HG03432 (cell line): ENCODE data around the gene TRIAP1.
A peak's percentile ranks its signal among the peaks of the same experiment; 100 is the strongest.
"Not testable (repeated sequence)": the region's sequence is repeated elsewhere in the genome, so short reads cannot be mapped to it uniquely, and the experiment has no call there.

Experiments
- ATAC-seq: cut with Tn5 transposase; IDR thresholded peaks from one replicate; pipeline ENCODE4 v1.9.1; 2021; ENCODE audit warnings: mild to moderate bottlenecking, moderate library complexity; ENCODE audit not compliant: unreplicated experiment

TRIAP1 gene

GRCh38 chr12:120468821-120469449 lies 22.8 kb upstream of the TRIAP1 start:
- ATAC-seq, result peak; percentile 38

DNA sequence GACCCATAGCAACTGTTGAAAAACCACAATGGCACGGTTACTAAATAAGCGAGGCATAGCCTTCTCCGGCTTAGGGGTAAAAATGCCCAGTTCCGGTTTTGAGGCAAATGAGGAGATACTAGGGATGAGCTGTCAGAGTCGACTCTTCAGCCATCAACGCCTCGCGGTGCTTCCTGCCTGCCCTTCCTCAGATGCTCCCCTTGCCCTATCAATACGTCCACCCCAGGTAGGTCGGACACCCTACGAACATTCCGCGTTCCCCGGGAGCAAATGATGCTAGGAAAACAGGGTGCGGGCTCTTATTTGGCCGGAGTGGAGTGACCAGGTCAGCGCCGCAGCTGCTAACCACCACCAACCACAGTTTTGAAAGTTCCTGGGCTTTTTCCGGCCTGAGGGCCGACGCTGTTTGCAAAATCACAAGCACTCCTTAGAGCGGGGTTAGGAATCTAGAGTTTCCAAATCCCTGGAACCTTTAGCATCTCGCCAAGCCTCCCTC lies 22.2 kb upstream of the TRIAP1 start:
- no peak for ATAC-seq

- ATAC-seq, result no peak
Observed at GRCh38 chr12:120467439-120467838, 21.3 kb upstream of the TRIAP1 start.

GRCh38 chr12:120466560-120467315 lies 20.6 kb upstream of the TRIAP1 start:
- ATAC-seq, result no peak

GRCh38 chr12:120465756-120466155 lies 19.6 kb upstream of the TRIAP1 start:
- ATAC-seq, result no peak

- no peak for ATAC-seq
Observed at GRCh38 chr12:120463712-120464111, 17.5 kb upstream of the TRIAP1 start.

GRCh38 chr12:120462099-120462640 lies 16.0 kb upstream of the TRIAP1 start:
- no peak for ATAC-seq

DNA sequence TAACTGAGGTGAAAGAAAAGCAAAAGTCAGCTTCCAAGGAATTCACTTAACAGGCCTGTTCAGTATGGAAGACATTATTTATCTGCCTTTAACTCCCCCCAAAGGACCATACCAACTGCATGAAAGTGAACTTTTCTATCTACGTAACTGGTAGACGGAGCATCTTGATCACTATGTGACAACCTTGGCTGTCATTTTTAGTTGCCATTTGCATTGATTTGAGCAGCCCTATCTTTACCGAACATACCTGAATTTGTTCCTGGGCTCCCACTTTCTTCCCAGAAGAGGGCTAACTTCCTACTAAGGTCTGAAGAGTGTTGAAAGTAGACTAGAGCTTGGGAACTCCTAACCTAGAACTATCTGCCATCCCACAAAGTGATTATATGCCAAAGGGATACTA lies 14.0 kb upstream of the TRIAP1 start:
- no peak for ATAC-seq

- ATAC-seq, result no peak
Observed at GRCh38 chr12:120457133-120457532, 10.9 kb upstream of the TRIAP1 start.

- ATAC-seq, result no peak
Observed at GRCh38 chr12:120455302-120455701, 9.1 kb upstream of the TRIAP1 start.

DNA sequence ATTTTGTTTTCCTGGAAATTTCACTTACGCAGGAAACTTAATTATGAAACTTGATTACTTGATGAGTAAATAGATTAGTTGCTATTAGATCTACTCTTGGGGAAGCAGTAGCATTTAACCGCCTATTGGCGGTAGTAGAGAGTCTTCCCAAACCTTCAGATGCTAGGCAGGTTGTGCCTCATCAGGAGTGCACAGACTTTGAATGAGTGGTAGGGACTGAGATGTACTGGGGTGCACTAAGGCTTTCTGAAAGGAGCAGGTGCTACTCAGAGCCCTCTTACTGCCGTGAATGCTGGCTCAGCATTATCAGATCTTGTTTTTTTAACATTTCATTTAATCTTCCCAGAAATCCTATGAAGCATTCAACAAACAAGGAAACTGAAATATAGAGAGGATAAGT lies 7.8 kb upstream of the TRIAP1 start:
- ATAC-seq, result no peak

- ATAC-seq, result no peak
Observed at GRCh38 chr12:120453060-120453750, 7.0 kb upstream of the TRIAP1 start.

DNA sequence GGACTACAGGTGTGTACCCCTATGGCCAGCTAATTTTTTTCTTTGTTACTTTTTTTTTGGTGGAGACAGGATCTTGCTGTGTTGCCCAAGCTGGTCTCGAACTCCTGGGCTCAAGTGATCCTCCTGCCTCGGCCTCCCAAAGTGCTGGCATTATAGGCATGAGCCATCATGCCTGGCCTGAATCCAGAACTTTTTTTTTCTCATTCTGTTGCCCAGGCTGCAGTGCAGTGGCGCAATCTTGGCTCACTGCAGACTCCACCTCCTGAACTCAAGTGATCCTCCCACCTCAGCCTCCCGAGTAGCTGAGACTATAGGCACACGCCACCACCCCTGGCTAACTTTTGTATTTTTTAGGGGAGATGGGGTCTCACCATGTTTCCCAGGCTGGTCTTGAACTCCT lies 6.3 kb upstream of the TRIAP1 start:
- ATAC-seq, result not testable (repeated sequence)

- ATAC-seq, result no peak
Observed at GRCh38 chr12:120447992-120448391, 1.8 kb upstream of the TRIAP1 start.

GRCh38 chr12:120446844-120447178 lies 627 bp upstream of the TRIAP1 start:
- ATAC-seq, result not testable (repeated sequence)

DNA sequence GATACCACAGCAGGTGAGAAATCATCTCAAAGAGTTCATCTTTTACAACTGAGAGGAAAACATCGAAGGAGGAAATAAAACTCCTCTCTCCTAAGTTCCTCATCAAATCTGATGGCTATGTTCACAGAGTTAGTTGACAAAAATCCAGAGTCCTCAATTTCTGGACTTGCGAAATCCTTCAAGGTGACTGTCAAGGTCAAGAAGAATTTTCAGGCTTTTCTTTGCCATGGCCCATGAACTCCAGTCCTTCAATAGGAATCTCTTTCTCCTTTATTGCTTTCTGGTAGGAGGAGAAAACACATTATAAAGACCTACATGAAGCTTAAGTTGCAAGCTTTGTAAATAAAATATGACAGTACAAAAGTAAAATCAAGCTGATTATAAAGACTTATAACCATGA lies 1.5 kb downstream of the TRIAP1 start:
- ATAC-seq, result no peak

DNA sequence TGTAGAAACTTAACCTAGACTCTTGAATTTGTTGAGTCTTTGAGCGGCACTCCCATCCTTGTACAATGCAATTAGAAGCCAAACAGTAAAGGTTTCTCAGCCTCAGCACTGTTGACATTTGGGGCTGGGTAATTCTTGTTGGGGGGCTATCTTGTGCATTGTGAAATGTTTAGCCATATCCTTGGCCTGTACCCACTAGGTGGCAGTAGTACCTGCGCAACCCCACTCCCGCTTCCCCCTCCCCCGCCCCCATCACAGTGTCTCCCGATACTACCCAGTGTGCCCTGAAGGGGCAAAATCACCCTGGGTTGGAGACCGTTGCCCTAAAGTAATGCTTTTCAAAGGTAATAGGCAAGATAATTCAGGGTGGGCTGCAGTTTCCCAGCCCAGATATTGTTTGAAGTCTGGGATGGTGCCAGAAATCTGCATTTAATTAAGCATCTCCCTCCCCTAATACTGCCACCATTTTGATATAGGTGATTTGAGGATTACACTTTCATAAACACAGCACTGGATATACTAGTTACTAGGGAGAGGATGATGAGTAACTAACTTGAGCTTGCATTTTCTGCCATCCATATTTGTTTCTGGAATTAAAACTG lies 6.4 kb downstream of the TRIAP1 start:
- no peak for ATAC-seq

DNA sequence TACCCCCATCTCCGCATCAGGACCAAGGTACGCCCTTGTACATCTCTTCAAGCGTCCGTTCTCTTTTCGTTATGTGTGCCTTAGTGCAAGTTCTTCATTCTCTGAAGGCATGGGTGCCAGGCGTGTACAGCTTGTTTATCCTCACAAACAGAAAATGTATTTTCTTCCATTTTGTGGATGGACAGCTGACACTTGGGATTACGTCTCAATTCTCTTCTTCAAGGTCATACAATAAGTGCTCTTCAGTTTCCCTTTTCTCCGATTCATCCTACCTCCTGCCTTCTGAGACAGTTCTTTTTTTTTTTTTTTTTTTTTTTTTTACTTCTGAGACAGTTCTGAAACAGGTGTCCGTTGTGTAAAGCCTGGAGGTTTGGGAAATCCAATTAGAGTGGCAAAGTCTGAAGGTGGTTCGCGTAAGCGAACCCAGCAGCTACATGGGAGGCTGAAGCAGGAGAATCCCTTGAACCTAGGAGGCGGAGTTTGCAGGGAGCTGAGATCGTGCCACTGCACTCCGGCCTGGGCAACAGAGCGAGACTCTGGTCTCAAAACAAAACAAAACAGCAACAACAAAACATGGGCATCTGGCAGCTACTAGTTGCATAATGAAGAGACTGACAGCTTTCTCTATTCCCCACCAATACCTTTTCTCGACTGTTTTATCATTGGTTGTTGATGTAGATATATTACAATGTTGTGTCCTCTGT lies 7.5 kb downstream of the TRIAP1 start:
- ATAC-seq, result peak; percentile 10

DNA sequence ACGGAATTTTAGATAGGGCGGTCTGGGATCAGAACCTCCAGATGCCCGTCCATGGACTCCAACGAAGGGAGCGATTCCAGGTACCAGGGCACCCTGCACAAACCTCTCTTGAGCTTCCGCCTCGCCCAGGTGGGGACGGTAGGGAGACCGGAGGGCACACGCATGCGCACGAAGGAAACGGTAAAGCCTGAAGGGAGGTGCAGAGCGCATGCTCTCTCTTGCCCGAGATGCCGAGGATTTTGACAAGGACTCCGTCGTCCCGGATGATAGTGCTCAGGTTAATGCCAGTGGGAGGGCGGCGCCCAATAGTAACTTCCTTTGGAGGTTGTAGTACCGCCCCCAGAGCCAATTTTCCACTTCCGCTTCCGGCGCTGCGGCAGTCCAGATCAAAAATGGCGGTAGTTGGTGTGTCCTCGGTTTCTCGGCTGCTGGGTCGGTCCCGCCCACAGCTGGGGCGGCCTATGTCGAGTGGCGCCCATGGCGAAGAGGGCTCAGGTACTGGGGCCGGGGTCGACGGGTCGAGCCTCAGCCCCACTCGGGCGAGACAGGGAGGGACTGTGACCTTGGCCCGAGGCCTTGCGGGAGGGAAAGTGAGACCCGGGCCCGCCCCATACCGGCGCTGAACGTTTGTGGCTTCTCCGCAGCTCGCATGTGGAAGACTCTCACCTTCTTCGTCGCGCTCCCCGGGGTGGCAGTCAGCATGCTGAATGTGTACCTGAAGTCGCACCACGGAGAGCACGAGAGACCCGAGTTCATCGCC lies 8.3 kb downstream of the TRIAP1 start, which contains the start of gene COX6A1:
TSS of gene COX6A1 (plus strand) at position 379 of the 760 bp plus-strand sequence. CDS start at position 393, 14 bp downstream.
- ATAC-seq, result peak; percentile 95
